ENCODE data around the gene VDAC1. TPM values are rescaled to one million over a fixed set of nuclear protein-coding genes. Genes with fewer than 3 reads are reported as not detected.
A peak's percentile ranks its signal among the peaks of the same experiment; 100 is the strongest.
"Not testable (repeated sequence)": the region's sequence is repeated elsewhere in the genome, so short reads cannot be mapped to it uniquely, and the experiment has no call there.

VDAC1 gene, protein sequence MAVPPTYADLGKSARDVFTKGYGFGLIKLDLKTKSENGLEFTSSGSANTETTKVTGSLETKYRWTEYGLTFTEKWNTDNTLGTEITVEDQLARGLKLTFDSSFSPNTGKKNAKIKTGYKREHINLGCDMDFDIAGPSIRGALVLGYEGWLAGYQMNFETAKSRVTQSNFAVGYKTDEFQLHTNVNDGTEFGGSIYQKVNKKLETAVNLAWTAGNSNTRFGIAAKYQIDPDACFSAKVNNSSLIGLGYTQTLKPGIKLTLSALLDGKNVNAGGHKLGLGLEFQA
- total RNA-seq (2014; rRNA removed; shearing (Covaris generic)): 566 and 620 TPM in 2 replicates
- polyA plus RNA-seq (2015; cell fraction: cytosol; rRNA removed): 466 and 549 TPM in 2 replicates
- 181 and 183 TPM in 2 replicates for polyA plus RNA-seq (2015; cell fraction: nucleus; rRNA removed)

DNA sequence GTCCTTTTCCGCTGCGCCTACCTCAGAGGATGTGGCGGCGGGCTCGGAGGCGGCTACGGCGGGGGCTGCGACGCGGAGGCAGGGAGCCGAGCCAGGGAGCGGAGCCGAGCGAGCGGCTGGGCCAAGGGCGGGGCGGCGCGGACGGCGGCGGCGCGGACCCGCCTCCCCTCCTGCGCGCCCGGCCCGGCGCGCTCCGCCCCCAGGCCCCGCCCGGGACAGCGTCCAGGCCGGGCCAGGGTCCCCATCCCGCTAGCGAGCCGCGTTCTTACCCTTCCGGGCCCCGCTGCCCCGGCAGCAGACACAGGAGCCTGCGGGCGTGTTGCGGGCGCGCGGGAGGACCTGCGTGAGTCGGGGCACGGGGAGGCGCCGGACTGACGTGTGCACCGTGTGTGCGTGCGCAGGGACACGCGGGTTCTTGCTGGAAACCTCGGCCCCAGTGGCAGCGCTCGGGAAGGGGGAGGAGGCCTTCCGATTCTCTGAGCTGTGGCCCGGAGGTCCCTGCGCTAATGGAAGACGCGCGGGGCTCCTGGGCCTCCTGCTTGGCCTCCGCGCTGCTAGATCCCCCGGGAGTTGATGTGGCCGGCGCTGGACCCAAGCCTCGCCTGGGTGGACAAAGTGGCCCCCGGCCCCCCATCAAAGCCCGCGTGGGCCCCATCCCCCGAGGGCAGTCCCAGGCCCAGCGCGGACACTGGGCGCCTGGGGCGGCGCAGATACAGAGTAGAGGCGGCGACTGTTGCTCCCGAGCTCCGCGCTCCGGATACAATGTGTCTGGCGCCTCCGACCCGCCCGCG lies at the start of gene VDAC1:
Gene VDAC1 (minus strand): TSS at position 350 of the 791 bp plus-strand sequence. CDS start 11,963 bp downstream, outside the sequence.
- in situ Hi-C loops (cut with HindIII; ENCODE audit: low pct_unique_long_range_greater_than_20kb, low sequenced_read_pairs): no loop called here
- DNase-seq (ENCODE audit: low read depth, low spot score): peak; percentile 69

- peak; percentile 94 for DNase-seq (ENCODE audit: low read depth, low spot score)
- in situ Hi-C loops (cut with HindIII; ENCODE audit: low pct_unique_long_range_greater_than_20kb, low sequenced_read_pairs): no loop called here
Observed at GRCh38 chr5:134053840-134054338, 49.1 kb upstream of the VDAC1 start.

DNA sequence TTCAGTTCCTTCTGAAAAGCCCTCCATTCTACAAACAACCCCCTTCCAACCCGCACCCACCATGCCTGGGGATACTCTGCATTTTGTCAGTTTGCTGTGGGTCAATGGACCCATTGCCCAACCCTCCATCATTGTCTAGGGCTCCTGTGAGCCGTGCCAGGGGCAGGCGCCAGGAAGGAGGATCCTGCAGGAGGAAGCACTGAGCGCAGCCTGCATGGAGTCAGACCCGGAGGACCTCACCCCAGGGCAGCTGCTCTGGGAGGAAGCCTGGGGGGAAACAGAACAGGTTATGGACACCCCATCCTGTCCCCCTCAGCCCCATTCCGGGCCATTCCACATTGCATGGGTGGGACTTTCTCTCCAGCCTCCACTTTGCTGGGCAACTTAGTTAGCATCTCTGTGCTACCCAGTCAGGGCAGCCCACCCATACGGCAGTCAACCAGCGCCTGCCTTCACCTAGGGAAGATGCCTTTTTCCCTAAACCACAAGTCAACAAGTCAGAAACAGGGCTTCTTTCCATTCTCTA lies 48.6 kb upstream of the VDAC1 start:
- peak; percentile 50 for DNase-seq (ENCODE audit: low read depth, low spot score)
- in situ Hi-C loops (cut with HindIII; ENCODE audit: low pct_unique_long_range_greater_than_20kb, low sequenced_read_pairs): no loop called here

DNA sequence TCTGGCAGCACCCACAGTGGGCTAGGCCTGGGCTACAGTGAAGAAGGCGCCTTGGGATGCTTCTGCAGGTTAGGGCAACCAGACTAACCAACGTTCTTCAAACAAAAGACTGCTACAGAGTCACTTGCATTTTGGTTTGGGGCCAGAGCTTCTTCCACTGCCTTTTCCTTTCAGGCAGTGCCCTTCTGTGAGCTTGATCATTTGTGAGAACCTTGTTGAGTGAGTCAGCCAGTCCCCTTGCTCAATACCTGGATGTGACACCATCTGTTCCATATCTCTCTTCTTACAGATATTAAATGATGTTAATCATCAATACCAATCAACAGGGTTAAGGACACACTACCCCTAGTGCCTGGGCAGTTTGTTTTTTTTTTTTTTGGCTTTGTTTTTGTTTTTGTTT lies 46.5 kb upstream of the VDAC1 start:
- no peak for DNase-seq (ENCODE audit: low read depth, low spot score)
- in situ Hi-C loops (cut with HindIII; ENCODE audit: low pct_unique_long_range_greater_than_20kb, low sequenced_read_pairs): no loop called here

- in situ Hi-C loops (cut with HindIII; ENCODE audit: low pct_unique_long_range_greater_than_20kb, low sequenced_read_pairs): no loop called here
- no peak for DNase-seq (ENCODE audit: low read depth, low spot score)
Observed at GRCh38 chr5:134048864-134049263, 44.1 kb upstream of the VDAC1 start.

- in situ Hi-C loops (cut with HindIII; ENCODE audit: low pct_unique_long_range_greater_than_20kb, low sequenced_read_pairs): no loop called here
Observed at GRCh38 chr5:134047687-134048056, 42.9 kb upstream of the VDAC1 start.

DNA sequence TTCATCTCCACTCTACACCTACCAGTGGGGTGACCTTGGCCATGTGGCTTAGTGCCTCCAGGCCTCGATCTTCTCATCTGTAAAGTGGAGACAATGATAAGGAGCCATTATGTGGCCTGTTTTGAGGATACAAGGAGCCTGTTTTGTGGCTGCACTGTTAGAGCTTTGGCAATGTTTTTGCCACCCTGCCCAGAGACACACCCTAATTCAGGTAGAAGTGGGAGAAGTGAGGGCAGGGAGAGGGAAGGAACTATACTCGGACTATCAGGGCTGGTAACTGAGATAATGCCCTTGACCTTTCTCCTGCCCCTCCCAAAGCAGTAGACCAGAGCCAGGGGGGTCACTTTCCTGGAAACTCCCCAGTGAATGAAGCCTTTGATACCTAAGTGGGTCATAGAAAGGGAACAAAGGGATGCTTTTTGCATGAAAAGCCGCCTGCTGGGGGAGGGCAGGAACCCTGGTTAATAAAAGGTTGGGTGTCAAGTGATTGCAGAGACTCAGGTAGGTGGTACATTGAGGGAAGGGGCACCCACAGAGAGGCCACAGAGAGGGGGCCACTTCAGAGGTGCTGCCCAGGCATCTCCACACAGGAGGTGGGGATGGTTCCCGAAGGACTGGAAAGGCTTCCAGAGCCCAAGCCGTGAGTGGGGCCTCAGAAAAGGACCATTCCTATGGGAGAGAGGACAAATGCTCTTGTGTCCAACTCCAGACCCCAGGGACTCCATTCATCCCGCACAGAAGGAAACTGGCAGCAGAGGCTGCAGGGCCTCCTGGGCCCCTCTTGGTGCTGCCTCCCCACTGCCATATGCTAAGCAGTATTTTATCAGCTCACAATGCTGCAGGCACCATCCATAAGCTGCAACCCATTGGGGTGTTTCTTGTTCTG lies 42.3 kb upstream of the VDAC1 start:
- DNase-seq (ENCODE audit: low read depth, low spot score): peak; percentile 95
- in situ Hi-C loops (cut with HindIII; ENCODE audit: low pct_unique_long_range_greater_than_20kb, low sequenced_read_pairs): no loop called here

More at GRCh38 chr5:134047687-134048056, 42.9 kb upstream of the VDAC1 start:
- peak; percentile 57 for DNase-seq (ENCODE audit: low read depth, low spot score)

- in situ Hi-C loops (cut with HindIII; ENCODE audit: low pct_unique_long_range_greater_than_20kb, low sequenced_read_pairs): no loop called here
- no peak for DNase-seq (ENCODE audit: low read depth, low spot score)
Observed at GRCh38 chr5:134046330-134046729, 41.6 kb upstream of the VDAC1 start.

- no peak for DNase-seq (ENCODE audit: low read depth, low spot score)
- in situ Hi-C loops (cut with HindIII; ENCODE audit: low pct_unique_long_range_greater_than_20kb, low sequenced_read_pairs): no loop called here
Observed at GRCh38 chr5:134043793-134044792, 39.3 kb upstream of the VDAC1 start.

DNA sequence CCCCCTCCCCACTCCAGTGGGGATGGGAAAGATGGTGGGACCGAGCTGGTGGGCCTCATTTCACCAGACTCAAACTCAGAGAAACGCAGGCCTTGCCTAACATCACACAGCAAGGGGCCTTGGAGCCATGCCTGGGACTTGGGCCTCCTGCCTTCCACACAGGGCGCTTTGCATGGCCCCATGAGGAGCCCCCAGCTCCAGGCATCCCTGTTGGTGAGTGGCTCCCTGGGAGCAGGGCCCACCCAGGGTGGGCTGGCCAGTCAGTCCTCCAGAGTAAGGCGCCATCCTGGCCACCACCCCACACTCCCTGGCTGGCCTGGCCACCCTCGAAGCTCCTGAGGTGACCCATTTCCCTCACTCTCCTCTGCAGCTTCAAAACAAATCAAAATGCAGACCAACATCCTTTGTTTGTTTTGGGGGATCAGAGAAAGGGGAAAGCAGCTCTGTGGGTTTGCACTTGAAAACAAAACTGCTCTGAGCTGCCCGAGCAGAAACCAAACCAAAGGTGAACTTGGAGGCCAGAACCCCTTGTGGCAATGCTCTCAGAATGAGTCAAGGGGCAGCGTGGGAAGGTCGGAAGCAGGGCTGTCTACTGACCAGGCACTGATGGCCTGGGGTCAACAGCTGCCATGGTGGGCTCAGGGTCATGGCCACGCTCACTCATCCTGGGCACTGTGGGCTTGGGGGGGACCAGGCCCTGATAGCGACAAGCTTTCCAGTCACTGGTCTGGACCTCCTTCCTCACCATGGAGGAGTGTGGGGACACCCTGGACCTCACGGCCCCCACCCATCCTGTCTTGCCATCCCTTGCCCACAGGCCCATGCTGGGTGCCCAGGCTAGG lies 37.0 kb upstream of the VDAC1 start:
- in situ Hi-C loops (cut with HindIII; ENCODE audit: low pct_unique_long_range_greater_than_20kb, low sequenced_read_pairs): no loop called here
- DNase-seq (ENCODE audit: low read depth, low spot score): no peak

DNA sequence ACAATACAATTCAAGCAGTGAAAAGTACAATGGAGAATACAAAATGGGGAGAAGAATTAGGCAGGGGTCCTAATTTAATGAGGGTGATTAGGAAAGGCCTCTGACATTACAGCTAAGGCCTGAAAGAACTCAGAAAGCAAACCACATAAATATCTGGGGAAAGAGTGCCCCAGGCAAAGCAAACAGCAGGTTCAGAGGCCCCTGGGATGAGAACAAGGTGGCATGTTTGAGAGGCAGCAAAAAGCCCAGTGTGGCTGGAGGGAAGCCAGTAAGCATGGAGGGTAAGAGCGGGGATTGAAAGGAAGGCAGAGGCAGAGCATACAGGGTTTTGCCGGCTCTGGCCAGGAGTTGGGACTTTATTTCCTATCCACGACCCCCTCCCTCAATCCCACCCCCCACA lies 33.4 kb upstream of the VDAC1 start:
- no peak for DNase-seq (ENCODE audit: low read depth, low spot score)
- in situ Hi-C loops (cut with HindIII; ENCODE audit: low pct_unique_long_range_greater_than_20kb, low sequenced_read_pairs): no loop called here

DNA sequence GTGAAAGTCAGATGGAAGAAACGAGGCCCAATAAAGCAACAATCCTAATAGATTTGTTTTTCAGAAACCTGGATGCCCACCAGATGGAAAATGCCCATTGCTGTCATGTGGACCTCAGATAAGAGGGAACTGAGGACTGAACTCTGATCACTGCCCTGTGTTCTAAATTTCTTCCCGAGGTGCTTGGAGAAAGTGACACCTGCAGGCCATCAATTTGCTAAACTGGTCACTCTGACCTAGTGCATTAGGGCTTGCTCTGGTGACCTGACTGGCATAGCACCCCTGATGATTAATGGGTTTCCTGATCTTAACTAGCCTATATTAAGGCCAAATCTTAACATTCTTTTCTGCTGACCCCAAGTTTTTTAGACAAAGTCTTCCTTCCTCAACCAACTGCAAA lies 32.4 kb upstream of the VDAC1 start:
- in situ Hi-C loops (cut with HindIII; ENCODE audit: low pct_unique_long_range_greater_than_20kb, low sequenced_read_pairs): no loop called here
- DNase-seq (ENCODE audit: low read depth, low spot score): no peak

DNA sequence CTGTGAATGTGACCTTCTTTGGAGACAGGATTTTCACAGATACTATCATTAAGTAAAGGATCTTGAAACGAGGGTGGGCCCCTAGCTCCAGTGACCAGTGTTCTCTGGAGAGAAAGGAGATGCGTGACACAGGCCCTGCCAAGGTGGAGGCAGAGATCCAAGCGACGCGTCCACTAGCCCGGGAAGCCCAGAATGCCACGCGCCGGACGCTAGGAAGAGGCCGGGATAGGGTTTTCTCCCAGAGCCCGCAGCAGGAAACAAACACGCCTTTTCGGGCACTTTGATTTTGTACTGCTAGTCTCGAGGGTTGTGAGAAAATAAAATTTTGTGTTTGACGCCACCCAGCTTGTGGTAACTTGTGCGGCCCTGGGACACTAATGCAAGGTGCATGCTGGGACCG lies 29.6 kb upstream of the VDAC1 start:
- in situ Hi-C loops (cut with HindIII; ENCODE audit: low pct_unique_long_range_greater_than_20kb, low sequenced_read_pairs): no loop called here
- DNase-seq (ENCODE audit: low read depth, low spot score): no peak

- in situ Hi-C loops (cut with HindIII; ENCODE audit: low pct_unique_long_range_greater_than_20kb, low sequenced_read_pairs): not testable (repeated sequence)
Observed at GRCh38 chr5:134030303-134030964, 25.7 kb upstream of the VDAC1 start.

DNA sequence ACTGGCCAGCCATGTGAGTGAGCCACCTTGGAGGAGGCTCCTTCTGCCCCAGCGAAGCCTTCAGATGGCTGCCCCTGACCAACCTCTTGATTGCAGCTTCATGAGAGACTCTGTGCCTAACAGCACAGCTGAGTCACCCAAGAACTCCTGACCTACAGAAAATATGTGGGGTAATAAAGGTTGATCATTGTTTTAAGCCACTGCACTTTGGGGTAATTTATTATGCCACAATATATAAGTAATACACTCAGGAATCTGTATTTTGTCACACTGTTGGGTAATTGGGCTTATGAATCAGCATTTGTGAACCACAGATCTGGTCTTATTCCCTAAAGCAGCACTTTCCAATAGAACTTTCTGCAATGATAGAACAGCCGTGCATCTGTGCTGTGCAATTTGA lies 24.4 kb upstream of the VDAC1 start:
- DNase-seq (ENCODE audit: low read depth, low spot score): peak; percentile 32
- in situ Hi-C loops (cut with HindIII; ENCODE audit: low pct_unique_long_range_greater_than_20kb, low sequenced_read_pairs): no loop called here

More at GRCh38 chr5:134030303-134030964, 25.7 kb upstream of the VDAC1 start:
- DNase-seq (ENCODE audit: low read depth, low spot score): not testable (repeated sequence)

Data from SK-MEL-5 (cell line).